Panc1 (cell line): ENCODE results near the gene BPGM.

Source experiments
- POLR2AphosphoS5 ChIP-seq: IDR thresholded peaks from 2 replicates; pipeline ENCODE4 v1.6.1; 2012; ENCODE audit warnings: mild to moderate bottlenecking, low read depth, low read length, moderate library complexity
- TF ChIP-seq, protein P1 (sequence below): fragments of 450-650 bp; IDR thresholded peaks from 2 replicates; pipeline ENCODE4 v1.5.1; 2017; ENCODE audit warnings: mild to moderate bottlenecking
- TF ChIP-seq, protein P2 (sequence below), 2 experiments: IDR thresholded peaks; 2 replicates each; pipeline ENCODE4 v1.6.1; 2011 to 2012; ENCODE audit warnings: low read depth in 2 of 2, control low read depth in 1 of 2, low read length in 1 of 2, mild to moderate bottlenecking in 1 of 2, moderate library complexity in 1 of 2; ENCODE audit not compliant: insufficient read depth in 1 of 2

DNA sequence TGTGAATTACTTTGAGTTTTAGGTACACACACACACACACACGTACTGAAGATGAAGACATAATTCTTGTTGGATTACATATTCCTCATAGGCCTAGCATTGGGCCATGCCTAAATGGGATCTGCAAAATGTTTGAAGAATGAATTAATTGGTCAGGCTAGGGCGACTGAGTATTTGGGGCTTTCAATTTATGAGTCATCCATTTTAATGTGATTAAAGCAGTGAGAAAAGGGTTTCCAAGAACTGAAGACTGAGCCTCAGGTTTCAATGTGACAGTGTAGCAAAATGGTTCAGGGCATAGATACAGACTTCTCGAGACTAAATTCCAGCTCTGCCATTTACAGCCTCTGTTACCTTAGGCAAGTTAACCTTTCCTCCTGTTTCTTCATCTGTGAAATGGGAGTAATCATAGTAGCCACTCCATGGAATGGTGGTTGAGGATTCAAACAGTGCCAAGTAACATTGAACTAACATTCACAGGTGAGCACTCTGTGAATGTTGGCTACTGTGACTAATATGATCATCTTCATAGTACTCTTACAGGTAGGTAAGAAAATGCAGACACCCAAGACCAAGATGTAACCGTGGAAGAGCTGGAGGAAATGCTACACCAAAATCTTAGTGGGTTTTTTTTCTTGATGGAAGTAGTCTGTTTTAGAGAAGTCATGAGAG is 7.6 kb downstream of the BPGM start:
- TF ChIP-seq, protein P1, sequence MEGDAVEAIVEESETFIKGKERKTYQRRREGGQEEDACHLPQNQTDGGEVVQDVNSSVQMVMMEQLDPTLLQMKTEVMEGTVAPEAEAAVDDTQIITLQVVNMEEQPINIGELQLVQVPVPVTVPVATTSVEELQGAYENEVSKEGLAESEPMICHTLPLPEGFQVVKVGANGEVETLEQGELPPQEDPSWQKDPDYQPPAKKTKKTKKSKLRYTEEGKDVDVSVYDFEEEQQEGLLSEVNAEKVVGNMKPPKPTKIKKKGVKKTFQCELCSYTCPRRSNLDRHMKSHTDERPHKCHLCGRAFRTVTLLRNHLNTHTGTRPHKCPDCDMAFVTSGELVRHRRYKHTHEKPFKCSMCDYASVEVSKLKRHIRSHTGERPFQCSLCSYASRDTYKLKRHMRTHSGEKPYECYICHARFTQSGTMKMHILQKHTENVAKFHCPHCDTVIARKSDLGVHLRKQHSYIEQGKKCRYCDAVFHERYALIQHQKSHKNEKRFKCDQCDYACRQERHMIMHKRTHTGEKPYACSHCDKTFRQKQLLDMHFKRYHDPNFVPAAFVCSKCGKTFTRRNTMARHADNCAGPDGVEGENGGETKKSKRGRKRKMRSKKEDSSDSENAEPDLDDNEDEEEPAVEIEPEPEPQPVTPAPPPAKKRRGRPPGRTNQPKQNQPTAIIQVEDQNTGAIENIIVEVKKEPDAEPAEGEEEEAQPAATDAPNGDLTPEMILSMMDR, result no peak
- TF ChIP-seq, protein P2, sequence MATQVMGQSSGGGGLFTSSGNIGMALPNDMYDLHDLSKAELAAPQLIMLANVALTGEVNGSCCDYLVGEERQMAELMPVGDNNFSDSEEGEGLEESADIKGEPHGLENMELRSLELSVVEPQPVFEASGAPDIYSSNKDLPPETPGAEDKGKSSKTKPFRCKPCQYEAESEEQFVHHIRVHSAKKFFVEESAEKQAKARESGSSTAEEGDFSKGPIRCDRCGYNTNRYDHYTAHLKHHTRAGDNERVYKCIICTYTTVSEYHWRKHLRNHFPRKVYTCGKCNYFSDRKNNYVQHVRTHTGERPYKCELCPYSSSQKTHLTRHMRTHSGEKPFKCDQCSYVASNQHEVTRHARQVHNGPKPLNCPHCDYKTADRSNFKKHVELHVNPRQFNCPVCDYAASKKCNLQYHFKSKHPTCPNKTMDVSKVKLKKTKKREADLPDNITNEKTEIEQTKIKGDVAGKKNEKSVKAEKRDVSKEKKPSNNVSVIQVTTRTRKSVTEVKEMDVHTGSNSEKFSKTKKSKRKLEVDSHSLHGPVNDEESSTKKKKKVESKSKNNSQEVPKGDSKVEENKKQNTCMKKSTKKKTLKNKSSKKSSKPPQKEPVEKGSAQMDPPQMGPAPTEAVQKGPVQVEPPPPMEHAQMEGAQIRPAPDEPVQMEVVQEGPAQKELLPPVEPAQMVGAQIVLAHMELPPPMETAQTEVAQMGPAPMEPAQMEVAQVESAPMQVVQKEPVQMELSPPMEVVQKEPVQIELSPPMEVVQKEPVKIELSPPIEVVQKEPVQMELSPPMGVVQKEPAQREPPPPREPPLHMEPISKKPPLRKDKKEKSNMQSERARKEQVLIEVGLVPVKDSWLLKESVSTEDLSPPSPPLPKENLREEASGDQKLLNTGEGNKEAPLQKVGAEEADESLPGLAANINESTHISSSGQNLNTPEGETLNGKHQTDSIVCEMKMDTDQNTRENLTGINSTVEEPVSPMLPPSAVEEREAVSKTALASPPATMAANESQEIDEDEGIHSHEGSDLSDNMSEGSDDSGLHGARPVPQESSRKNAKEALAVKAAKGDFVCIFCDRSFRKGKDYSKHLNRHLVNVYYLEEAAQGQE (IDR thresholded peaks at IDR 0.05; ENCODE audit: insufficient read depth in 1 of 2, low read depth in 2 of 2, low read length in 1 of 2), result no peak
- no peak for TF ChIP-seq POLR2AphosphoS5
